ENCODE results near the gene PTK7.

Gene PTK7

GRCh38 chr6:43205849-43206248 lies 129.7 kb downstream of the PTK7 start:
- Histone ChIP-seq H3K9ac (ENCODE audit: low read depth, low read length) (no peak overlapping the region), H3K4me1 (ENCODE audit: insufficient read depth, low read length) (no peaks in the 10 kb centered on the region), H3K36me3 (ENCODE audit: insufficient read depth, low read length) (no peaks in the 10 kb centered on the region), H3K9me3 (ENCODE audit: control insufficient read depth, insufficient read depth, low read length) (no peaks in the 10 kb centered on the region)

- Histone ChIP-seq H3K4me1 (ENCODE audit: insufficient read depth, low read length) (no peaks in the 10 kb centered on the region), H3K36me3 (ENCODE audit: insufficient read depth, low read length) (no peaks in the 10 kb centered on the region), H3K9ac (ENCODE audit: low read depth, low read length) (no peak overlapping the region), H3K9me3 (ENCODE audit: control insufficient read depth, insufficient read depth, low read length) (no peaks in the 10 kb centered on the region)
These were observed 131.2 kb downstream of the PTK7 start for GRCh38 chr6:43207286-43207685.

Data from ES-I3 (cell line).